Smooth muscle cell of trachea (primary cell): ENCODE data around the gene OXSM. TPM values are rescaled to one million over a fixed set of nuclear protein-coding genes. Genes with fewer than 3 reads are reported as not detected.

Experiments
- total RNA-seq: library from RNA; depleted of rRNA; stranded (reverse); fragments of >200 nt; gene quantifications from 2 replicates; pipeline ENCODE4 v1.2.1, GENCODE V29; 2014

OXSM gene
- total RNA-seq: 10.8 and 11.3 TPM in 2 replicates

GRCh38 chr3:25789596-25790556 is at the start of gene OXSM:
Gene OXSM, plus strand, starts transcription at chr3:25790090. Its CDS starts 931 bp downstream, at chr3:25791021.

GRCh38 chr3:25782938-25783660 is 6.8 kb upstream of the OXSM start, which contains the start of gene NGLY1:
Gene NGLY1, minus strand, starts transcription at chr3:25783443. Its CDS starts 53 bp downstream, at chr3:25783390.

Other genes with a start within 250 kb of the OXSM start
- gene TOP2B, start 125.2 kb upstream of the OXSM start, total RNA-seq: 61.4 and 118 TPM in 2 replicates
- 27.5 and 28.6 TPM in 2 replicates for gene NGLY1, start 6.6 kb upstream of the OXSM start, total RNA-seq